HCT116 (cell line): ENCODE data around the gene OR4K5.

Experiments used
- TF ChIP-seq, protein P1 (sequence below): IDR thresholded peaks from 2 replicates; pipeline ENCODE4 v1.6.1; 2012
- TF ChIP-seq, protein P2 (sequence below): IDR thresholded peaks from 2 replicates; pipeline ENCODE4 v1.6.1; 2012
- TF ChIP-seq, protein P3 (sequence below), 3 experiments: fragments of 200-600 bp in 1 of 3; sonication (generic) in 1 of 3; IDR thresholded peaks in 2 of 3; conservative IDR thresholded peaks in 1 of 3; 2 replicates each; pipeline ENCODE4 v1.5.1; 2012 to 2017; ENCODE audit warnings: low read depth in 2 of 3, low read length in 2 of 3, antibody characterized with exemption in 1 of 3, borderline replicate concordance in 1 of 3, control low read depth in 1 of 3, mild to moderate bottlenecking in 1 of 3, mixed read lengths in 1 of 3, mixed run types in 1 of 3, moderate library complexity in 1 of 3; ENCODE audit not compliant: insufficient read depth in 1 of 3

DNA sequence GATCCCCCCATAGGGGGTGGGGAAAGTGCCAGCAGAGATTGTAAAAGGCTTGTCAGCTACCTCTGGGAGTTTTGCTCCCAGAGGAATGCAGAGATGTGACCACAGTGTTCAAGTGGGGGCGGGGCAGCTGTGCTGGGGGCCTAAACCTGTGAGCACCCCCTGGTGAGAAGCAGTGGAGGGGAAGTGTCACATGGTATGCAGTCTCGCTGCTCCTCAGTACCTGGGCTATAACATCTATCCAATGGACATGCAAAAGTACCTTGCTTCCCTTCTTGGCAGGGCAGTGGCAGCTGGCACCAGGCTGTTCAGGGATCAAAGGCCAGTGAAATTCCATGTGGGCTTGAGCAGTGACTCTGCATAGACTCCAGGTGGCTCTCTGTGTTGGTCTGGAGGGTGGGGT, 25.1 kb upstream of the OR4K5 start:
- TF ChIP-seq, protein P1, sequence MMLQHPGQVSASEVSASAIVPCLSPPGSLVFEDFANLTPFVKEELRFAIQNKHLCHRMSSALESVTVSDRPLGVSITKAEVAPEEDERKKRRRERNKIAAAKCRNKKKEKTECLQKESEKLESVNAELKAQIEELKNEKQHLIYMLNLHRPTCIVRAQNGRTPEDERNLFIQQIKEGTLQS: no peak
- TF ChIP-seq, protein P2, sequence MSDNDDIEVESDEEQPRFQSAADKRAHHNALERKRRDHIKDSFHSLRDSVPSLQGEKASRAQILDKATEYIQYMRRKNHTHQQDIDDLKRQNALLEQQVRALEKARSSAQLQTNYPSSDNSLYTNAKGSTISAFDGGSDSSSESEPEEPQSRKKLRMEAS: no peak
- TF ChIP-seq, protein P3, sequence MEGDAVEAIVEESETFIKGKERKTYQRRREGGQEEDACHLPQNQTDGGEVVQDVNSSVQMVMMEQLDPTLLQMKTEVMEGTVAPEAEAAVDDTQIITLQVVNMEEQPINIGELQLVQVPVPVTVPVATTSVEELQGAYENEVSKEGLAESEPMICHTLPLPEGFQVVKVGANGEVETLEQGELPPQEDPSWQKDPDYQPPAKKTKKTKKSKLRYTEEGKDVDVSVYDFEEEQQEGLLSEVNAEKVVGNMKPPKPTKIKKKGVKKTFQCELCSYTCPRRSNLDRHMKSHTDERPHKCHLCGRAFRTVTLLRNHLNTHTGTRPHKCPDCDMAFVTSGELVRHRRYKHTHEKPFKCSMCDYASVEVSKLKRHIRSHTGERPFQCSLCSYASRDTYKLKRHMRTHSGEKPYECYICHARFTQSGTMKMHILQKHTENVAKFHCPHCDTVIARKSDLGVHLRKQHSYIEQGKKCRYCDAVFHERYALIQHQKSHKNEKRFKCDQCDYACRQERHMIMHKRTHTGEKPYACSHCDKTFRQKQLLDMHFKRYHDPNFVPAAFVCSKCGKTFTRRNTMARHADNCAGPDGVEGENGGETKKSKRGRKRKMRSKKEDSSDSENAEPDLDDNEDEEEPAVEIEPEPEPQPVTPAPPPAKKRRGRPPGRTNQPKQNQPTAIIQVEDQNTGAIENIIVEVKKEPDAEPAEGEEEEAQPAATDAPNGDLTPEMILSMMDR (IDR thresholded peaks at IDR 0.05 in 2 of 3, conservative IDR thresholded peaks at IDR 0.05 in 1 of 3; ENCODE audit: borderline replicate concordance in 1 of 3, insufficient read depth in 1 of 3, low read depth in 2 of 3, low read length in 2 of 3): no peak
